Body of pancreas (tissue), 4 donors: ENCODE results near the gene KIF26A.

Experiments
- CTCF ChIP-seq, 7 experiments: fragments of 450-650 bp in 4 of 7; fragments of 200-600 bp in 3 of 7; sonication (generic) in 3 of 7; IDR thresholded peaks; one replicate each; pipeline ENCODE4 v1.5.1; 2016 to 2019; ENCODE audit warnings: antibody characterized with exemption in 7 of 7
- POLR2A ChIP-seq, 3 donors: fragments of 450-650 bp; IDR thresholded peaks; one replicate each; pipeline ENCODE4 v1.6.1; 2016; ENCODE audit warnings: antibody characterized with exemption in 3 of 3, mild to moderate bottlenecking in 2 of 3

- no peak for TF ChIP-seq CTCF (IDR thresholded peaks at IDR 0.05)
- TF ChIP-seq POLR2A (IDR thresholded peaks at IDR 0.05) = no peak
Measured at GRCh38 chr14:104123879-104124278, 14.5 kb upstream of the KIF26A start.
